Breast epithelium (tissue), 4 donors: ENCODE results near the gene TMEM45A. TPM values are rescaled to one million over a fixed set of nuclear protein-coding genes. Genes with fewer than 3 reads are reported as not detected.

Experiments
- DNase-seq, 2 donors: peaks; one replicate each; pipeline ENCODE4 v3.0.0-alpha.2; 2019; ENCODE audit warnings: low spot score in 2 of 2
- H3K27ac ChIP-seq, 2 donors: fragments of 200-600 bp; sonication (generic) in 1 of 2; one replicate each; pipeline ENCODE4 v1.5.1; 2016 to 2019; ENCODE audit warnings: mild to moderate bottlenecking in 1 of 2
- H3K27me3 ChIP-seq, 2 donors: fragments of 200-600 bp; sonication (generic) in 1 of 2; one replicate each; pipeline versions ENCODE4 v1.5.1 to v1.6.0; 2017 to 2019; ENCODE audit warnings: control low read depth in 1 of 2, mild to moderate bottlenecking in 1 of 2
- H3K36me3 ChIP-seq: fragments of 200-600 bp; one replicate; pipeline ENCODE4 v1.5.1; 2019
- H3K4me1 ChIP-seq, 2 donors: fragments of 200-600 bp; sonication (generic); one replicate each; pipeline ENCODE4 v1.5.1; 2016 to 2019; ENCODE audit warnings: control low read depth in 1 of 2
- H3K4me3 ChIP-seq, 3 donors: fragments of 200-600 bp; sonication (generic); 1 replicate in 2 of 3; 2 replicates in 1 of 3; pipeline ENCODE4 v1.5.1; 2016 to 2019; ENCODE audit warnings: mild to moderate bottlenecking in 3 of 3, moderate library complexity in 2 of 3
- H3K9me3 ChIP-seq, 2 donors: fragments of 200-600 bp; sonication (generic) in 1 of 2; one replicate each; pipeline ENCODE4 v1.5.1; 2016 to 2019; ENCODE audit warnings: control low read depth in 1 of 2
- POLR2A ChIP-seq: fragments of 450-650 bp; IDR thresholded peaks from one replicate; pipeline ENCODE4 v1.6.1; 2016; ENCODE audit warnings: antibody characterized with exemption, mild to moderate bottlenecking, moderate library complexity
- POLR2AphosphoS5 ChIP-seq, 3 donors: sonication (generic); formaldehyde crosslinking; IDR thresholded peaks; one replicate each; pipeline ENCODE4 v1.6.1; 2017; ENCODE audit warnings: antibody characterized with exemption in 3 of 3
- intact Hi-C: fragments of 100-400 bp; cut with DNase I; formaldehyde crosslinking; loops from one replicate; pipeline ENCODE4 v1.15.1; 2023; ENCODE audit warnings: low total_unique reads
- total RNA-seq, 3 donors: library from RNA; depleted of rRNA; stranded (reverse); fragments of >200 nt; gene quantifications; one replicate each; pipeline ENCODE4 v1.1.0, GENCODE V29; 2016
- TF ChIP-seq, protein P1 (sequence below), 3 donors: fragments of 450-650 bp; IDR thresholded peaks; one replicate each; pipeline ENCODE4 v1.5.1; 2016 to 2017; ENCODE audit warnings: antibody characterized with exemption in 3 of 3, mild to moderate bottlenecking in 3 of 3, moderate library complexity in 3 of 3

TMEM45A gene
- total RNA-seq, 3 donors from 2014 or later, result 19.7 to 24.5 (median 20.9) TPM

GRCh38 chr3:100615684-100616083 is 123.3 kb downstream of the TMEM45A start:
- no peak for DNase-seq
- intact Hi-C loops, result no loop called here
- no peaks in the 10 kb centered on the region for H3K27me3 ChIP-seq
- H3K9me3 ChIP-seq, result no peaks in the 10 kb centered on the region
- H3K27ac ChIP-seq, result no peak overlapping the region
- TF ChIP-seq, protein P1, sequence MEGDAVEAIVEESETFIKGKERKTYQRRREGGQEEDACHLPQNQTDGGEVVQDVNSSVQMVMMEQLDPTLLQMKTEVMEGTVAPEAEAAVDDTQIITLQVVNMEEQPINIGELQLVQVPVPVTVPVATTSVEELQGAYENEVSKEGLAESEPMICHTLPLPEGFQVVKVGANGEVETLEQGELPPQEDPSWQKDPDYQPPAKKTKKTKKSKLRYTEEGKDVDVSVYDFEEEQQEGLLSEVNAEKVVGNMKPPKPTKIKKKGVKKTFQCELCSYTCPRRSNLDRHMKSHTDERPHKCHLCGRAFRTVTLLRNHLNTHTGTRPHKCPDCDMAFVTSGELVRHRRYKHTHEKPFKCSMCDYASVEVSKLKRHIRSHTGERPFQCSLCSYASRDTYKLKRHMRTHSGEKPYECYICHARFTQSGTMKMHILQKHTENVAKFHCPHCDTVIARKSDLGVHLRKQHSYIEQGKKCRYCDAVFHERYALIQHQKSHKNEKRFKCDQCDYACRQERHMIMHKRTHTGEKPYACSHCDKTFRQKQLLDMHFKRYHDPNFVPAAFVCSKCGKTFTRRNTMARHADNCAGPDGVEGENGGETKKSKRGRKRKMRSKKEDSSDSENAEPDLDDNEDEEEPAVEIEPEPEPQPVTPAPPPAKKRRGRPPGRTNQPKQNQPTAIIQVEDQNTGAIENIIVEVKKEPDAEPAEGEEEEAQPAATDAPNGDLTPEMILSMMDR (IDR thresholded peaks at IDR 0.05), result no peak
- no peak for TF ChIP-seq POLR2A
- TF ChIP-seq POLR2AphosphoS5 (IDR thresholded peaks at IDR 0.05), result no peak
- no peak overlapping the region for H3K4me3 ChIP-seq
- no peaks in the 10 kb centered on the region for H3K4me1 ChIP-seq
- H3K36me3 ChIP-seq, result no peaks in the 10 kb centered on the region

DNA sequence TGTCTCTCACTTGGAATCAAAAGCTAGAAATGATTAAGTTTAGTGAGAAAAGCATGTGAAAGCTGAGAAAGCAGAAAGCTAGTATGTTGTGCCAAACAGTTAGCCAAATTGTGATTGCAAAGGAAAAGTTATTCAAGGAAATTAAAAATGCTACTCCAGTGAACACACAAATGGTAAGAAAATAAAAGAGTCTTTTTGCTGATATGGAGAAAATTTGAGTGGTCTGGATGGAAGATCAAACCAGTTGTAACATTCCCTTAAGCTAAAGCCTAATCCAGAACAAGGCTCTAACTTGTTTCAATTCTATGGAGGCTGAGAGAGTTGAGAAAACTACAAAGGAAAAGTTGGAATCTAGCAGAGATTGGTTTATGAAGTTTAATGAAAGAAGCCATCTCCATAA is 128.8 kb downstream of the TMEM45A start:
- H3K4me1 ChIP-seq, result no peaks in the 10 kb centered on the region
- no peak overlapping the region for H3K27ac ChIP-seq
- TF ChIP-seq POLR2A, result no peak
- TF ChIP-seq POLR2AphosphoS5 (IDR thresholded peaks at IDR 0.05), result no peak
- TF ChIP-seq, protein P1 (IDR thresholded peaks at IDR 0.05), result no peak
- H3K27me3 ChIP-seq, result no peaks in the 10 kb centered on the region
- intact Hi-C loops, result no loop called here
- DNase-seq, result no peak
- H3K36me3 ChIP-seq, result no peaks in the 10 kb centered on the region
- H3K4me3 ChIP-seq, result no peak overlapping the region
- no peaks in the 10 kb centered on the region for H3K9me3 ChIP-seq

Other genes with a start within 250 kb of the TMEM45A start
- 10 to 100 TPM; 32.8 to 48.2 (median 42.9) TPM for gene TBC1D23, start 231.6 kb upstream of the TMEM45A start, total RNA-seq
- 10 to 100 TPM; 42.1 to 66.9 (median 43.3) TPM for gene NIT2, start 157.9 kb upstream of the TMEM45A start, total RNA-seq
- gene TOMM70, start 91.5 kb upstream of the TMEM45A start, total RNA-seq, result 10 to 100 TPM; 47.9 to 59.7 (median 50.5) TPM
- gene LNP1, start 91.1 kb upstream of the TMEM45A start, total RNA-seq, result 1 to 10 TPM; 2.6 to 3.3 (median 2.7) TPM
- gene ADGRG7, start 117.0 kb downstream of the TMEM45A start, total RNA-seq, result not detected
- 10 to 100 TPM; 72.4 to 77.0 (median 72.8) TPM for gene TFG, start 216.9 kb downstream of the TMEM45A start, total RNA-seq